HEK293 (cell line): Measurements from ENCODE around the gene GTF3C4.

Experiments
- KLF7 ChIP-seq: fragments of 450-650 bp; formaldehyde crosslinking; IDR thresholded peaks from 2 replicates; pipeline ENCODE4 v1.5.1; 2016; ENCODE audit warnings: missing biosample characterization, missing genetic modification characterization, borderline replicate concordance
- OVOL3 ChIP-seq: fragments of 450-650 bp; formaldehyde crosslinking; IDR thresholded peaks from 2 replicates; pipeline ENCODE4 v1.5.1; 2016; ENCODE audit warnings: missing biosample characterization, missing genetic modification characterization
- ZBTB7A ChIP-seq: fragments of 450-650 bp; formaldehyde crosslinking; IDR thresholded peaks from 2 replicates; pipeline ENCODE4 v1.5.1; 2016; ENCODE audit warnings: low read depth, missing biosample characterization, missing genetic modification characterization
- ZNF302 ChIP-seq: fragments of 450-650 bp; formaldehyde crosslinking; IDR thresholded peaks from 2 replicates; pipeline ENCODE4 v1.5.1; 2016; ENCODE audit warnings: missing biosample characterization, missing genetic modification characterization, low read depth
- ZNF768 ChIP-seq: fragments of 450-650 bp; formaldehyde crosslinking; IDR thresholded peaks from 2 replicates; pipeline ENCODE4 v1.5.1; 2018; ENCODE audit warnings: missing biosample characterization, mild to moderate bottlenecking, missing genetic modification characterization
- TF ChIP-seq, protein P1 (sequence below): fragments of 450-650 bp; formaldehyde crosslinking; IDR thresholded peaks from 2 replicates; pipeline ENCODE4 v1.5.1; 2016; ENCODE audit warnings: missing biosample characterization, missing genetic modification characterization
- TF ChIP-seq, protein P2 (sequence below): fragments of 450-650 bp; formaldehyde crosslinking; IDR thresholded peaks from 2 replicates; pipeline ENCODE4 v1.5.1; 2016; ENCODE audit warnings: missing biosample characterization, missing genetic modification characterization
- TF ChIP-seq, protein P3 (sequence below): fragments of 450-650 bp; formaldehyde crosslinking; IDR thresholded peaks from 2 replicates; pipeline ENCODE4 v1.5.1; 2016; ENCODE audit warnings: missing biosample characterization, missing genetic modification characterization
- TF ChIP-seq, protein P4 (sequence below): fragments of 450-650 bp; formaldehyde crosslinking; IDR thresholded peaks from 2 replicates; pipeline ENCODE4 v1.5.1; 2016; ENCODE audit warnings: missing biosample characterization, missing genetic modification characterization

DNA sequence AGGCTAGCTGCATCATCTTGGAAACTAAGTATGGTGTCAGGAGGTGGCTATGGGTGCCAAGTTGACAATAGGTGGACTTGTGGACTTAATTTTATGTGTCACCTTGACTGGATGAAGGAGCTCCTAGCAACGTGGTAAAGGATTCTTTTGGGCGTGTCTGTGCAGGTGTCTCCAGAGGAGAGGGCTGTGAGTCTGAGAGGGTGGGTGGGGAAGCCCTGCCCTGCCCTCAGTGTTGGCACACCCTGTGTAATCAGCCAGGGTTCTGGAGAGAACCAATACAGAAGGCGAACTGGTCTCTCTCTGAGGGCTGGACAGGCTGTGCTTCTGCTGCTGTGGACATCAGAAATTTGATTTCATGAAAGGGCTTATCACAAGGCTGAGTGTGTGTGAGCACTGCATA lies 61.0 kb downstream of the GTF3C4 start:
- TF ChIP-seq KLF7 (no peak), OVOL3 (tag by site-specific recombination) (no peak), ZBTB7A (tag by site-specific recombination) (no peak), ZNF302 (no peak), ZNF768 (no peak)
- TF ChIP-seq, protein P1, sequence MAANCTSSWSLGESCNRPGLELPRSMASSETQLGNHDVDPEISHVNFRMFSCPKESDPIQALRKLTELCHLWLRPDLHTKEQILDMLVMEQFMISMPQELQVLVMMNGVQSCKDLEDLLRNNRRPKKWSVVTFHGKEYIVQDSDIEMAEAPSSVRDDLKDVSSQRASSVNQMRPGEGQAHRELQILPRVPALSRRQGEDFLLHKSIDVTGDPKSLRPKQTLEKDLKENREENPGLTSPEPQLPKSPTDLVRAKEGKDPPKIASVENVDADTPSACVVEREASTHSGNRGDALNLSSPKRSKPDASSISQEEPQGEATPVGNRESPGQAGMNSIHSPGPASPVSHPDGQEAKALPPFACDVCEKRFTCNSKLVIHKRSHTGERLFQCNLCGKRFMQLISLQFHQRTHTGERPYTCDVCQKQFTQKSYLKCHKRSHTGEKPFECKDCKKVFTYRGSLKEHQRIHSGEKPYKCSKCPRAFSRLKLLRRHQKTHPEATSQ (tag by site-specific recombination) = no peak
- TF ChIP-seq, protein P2, sequence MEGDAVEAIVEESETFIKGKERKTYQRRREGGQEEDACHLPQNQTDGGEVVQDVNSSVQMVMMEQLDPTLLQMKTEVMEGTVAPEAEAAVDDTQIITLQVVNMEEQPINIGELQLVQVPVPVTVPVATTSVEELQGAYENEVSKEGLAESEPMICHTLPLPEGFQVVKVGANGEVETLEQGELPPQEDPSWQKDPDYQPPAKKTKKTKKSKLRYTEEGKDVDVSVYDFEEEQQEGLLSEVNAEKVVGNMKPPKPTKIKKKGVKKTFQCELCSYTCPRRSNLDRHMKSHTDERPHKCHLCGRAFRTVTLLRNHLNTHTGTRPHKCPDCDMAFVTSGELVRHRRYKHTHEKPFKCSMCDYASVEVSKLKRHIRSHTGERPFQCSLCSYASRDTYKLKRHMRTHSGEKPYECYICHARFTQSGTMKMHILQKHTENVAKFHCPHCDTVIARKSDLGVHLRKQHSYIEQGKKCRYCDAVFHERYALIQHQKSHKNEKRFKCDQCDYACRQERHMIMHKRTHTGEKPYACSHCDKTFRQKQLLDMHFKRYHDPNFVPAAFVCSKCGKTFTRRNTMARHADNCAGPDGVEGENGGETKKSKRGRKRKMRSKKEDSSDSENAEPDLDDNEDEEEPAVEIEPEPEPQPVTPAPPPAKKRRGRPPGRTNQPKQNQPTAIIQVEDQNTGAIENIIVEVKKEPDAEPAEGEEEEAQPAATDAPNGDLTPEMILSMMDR (tag by site-specific recombination) = no peak
- TF ChIP-seq, protein P3, sequence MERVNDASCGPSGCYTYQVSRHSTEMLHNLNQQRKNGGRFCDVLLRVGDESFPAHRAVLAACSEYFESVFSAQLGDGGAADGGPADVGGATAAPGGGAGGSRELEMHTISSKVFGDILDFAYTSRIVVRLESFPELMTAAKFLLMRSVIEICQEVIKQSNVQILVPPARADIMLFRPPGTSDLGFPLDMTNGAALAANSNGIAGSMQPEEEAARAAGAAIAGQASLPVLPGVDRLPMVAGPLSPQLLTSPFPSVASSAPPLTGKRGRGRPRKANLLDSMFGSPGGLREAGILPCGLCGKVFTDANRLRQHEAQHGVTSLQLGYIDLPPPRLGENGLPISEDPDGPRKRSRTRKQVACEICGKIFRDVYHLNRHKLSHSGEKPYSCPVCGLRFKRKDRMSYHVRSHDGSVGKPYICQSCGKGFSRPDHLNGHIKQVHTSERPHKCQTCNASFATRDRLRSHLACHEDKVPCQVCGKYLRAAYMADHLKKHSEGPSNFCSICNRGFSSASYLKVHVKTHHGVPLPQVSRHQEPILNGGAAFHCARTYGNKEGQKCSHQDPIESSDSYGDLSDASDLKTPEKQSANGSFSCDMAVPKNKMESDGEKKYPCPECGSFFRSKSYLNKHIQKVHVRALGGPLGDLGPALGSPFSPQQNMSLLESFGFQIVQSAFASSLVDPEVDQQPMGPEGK (tag by site-specific recombination) = no peak
- TF ChIP-seq, protein P4, sequence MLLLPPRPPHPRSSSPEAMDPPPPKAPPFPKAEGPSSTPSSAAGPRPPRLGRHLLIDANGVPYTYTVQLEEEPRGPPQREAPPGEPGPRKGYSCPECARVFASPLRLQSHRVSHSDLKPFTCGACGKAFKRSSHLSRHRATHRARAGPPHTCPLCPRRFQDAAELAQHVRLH = no peak
